GM12864 (cell line): ENCODE results near the gene ELMO3.
A peak's percentile ranks its signal among the peaks of the same experiment; 100 is the strongest.

Experiments used
- DNase-seq: peaks from one replicate; pipeline ENCODE4 v3.0.0-alpha.2; 2011; ENCODE audit warnings: low read depth
- H3K4me3 ChIP-seq: 2 replicates; pipeline ENCODE4 v1.5.1; 2011; ENCODE audit warnings: mild to moderate bottlenecking, low read depth, low read length, control low read depth
- TF ChIP-seq, protein P1 (sequence below): IDR thresholded peaks from 2 replicates; pipeline ENCODE4 v1.5.1; 2011; ENCODE audit warnings: low read depth, mild to moderate bottlenecking, moderate library complexity, low read length, control low read depth, inconsistent platforms; ENCODE audit errors: missing control alignments

The ELMO3 gene

DNA sequence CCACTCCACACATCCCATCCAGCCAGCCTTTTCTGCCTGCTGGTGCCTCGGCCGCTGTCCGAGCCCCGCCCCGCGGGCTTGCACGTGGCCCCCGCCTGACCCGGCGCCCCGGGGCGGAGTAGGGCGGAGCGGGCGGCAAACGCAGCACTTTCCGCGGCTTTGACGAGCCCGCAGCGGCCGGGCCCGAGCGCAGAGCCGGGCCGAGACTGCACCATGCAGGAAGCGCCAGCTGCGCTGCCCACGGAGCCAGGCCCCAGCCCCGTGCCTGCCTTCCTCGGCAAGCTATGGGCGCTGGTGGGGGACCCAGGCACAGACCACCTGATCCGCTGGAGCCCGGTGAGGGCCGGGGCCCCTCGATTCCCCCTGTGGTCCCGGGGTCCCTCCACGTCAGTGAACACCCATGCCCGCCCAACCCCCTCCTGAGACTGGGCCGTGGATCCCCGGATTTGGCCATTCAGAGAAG lies 34.3 kb upstream of the ELMO3 start, which contains the start of gene HSF4:
Gene HSF4 (plus strand): TSS at position 147 of the 463 bp plus-strand sequence. CDS start 67 bp downstream, at position 214.
- TF ChIP-seq, protein P1, sequence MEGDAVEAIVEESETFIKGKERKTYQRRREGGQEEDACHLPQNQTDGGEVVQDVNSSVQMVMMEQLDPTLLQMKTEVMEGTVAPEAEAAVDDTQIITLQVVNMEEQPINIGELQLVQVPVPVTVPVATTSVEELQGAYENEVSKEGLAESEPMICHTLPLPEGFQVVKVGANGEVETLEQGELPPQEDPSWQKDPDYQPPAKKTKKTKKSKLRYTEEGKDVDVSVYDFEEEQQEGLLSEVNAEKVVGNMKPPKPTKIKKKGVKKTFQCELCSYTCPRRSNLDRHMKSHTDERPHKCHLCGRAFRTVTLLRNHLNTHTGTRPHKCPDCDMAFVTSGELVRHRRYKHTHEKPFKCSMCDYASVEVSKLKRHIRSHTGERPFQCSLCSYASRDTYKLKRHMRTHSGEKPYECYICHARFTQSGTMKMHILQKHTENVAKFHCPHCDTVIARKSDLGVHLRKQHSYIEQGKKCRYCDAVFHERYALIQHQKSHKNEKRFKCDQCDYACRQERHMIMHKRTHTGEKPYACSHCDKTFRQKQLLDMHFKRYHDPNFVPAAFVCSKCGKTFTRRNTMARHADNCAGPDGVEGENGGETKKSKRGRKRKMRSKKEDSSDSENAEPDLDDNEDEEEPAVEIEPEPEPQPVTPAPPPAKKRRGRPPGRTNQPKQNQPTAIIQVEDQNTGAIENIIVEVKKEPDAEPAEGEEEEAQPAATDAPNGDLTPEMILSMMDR = no peak
- no peak for DNase-seq
- H3K4me3 ChIP-seq = peak within 1 kb of the TSS; percentile 42

DNA sequence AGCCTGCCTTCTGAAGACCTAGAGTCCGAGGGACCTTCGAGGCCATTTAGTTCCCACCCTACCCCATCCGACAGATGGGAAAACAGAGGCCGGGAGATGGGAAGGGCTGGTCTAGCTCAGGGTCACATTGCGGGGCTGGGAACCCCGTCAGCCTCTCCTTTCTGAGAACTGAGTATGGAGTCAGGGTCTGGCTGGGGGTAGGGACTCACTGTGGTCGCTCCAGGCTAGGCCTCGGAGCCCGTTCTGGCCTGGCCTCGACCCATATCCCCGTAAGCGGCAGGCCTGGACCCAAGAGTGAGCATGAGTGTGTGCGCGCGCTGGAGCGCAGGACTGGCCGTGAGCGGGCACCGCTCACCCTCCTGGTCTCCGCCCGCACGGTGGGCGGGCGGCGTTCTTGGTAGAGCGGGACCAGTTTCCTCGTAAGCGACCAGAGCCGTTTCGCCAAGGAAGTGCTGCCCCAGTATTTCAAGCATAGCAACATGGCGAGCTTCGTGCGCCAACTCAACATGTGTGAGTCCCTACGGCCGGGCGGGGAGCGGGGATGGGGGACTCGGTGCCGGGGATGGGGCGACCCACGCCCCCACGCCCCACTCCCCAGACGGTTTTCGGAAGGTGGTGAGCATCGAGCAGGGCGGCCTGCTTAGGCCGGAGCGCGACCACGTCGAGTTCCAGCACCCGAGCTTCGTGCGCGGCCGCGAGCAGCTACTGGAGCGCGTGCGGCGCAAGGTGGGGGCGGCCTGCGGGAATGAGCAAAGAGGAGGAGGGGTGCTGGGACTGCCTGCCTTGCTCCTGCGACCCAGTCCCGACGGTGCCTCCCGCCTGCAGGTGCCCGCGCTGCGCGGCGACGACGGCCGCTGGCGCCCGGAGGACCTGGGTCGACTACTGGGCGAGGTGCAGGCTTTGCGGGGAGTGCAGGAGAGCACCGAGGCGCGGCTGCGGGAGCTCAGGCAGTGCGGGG lies 33.5 kb upstream of the ELMO3 start:
- H3K4me3 ChIP-seq = no peak overlapping the region

DNA sequence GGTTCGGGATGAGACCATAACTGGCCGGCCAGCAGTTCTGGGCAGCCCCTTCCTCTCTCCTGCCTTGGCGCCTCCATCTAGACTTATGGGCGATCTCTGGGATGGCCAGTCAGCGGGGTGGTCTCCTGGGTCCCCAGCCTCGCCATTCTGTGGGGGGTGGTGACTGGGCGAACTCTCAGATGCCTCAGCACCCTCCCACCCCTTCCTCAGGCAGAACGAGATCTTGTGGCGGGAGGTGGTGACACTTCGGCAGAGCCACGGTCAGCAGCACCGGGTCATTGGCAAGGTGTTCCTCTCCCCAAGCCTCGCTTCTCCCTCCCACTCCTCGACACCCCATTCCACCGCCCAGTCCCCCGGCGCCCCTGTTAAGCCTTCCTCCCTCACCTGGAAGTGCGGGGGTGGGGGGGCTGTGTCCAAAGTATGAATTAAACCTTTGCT lies 32.8 kb upstream of the ELMO3 start:
- no peak overlapping the region for H3K4me3 ChIP-seq
- DNase-seq = no peak
- TF ChIP-seq, protein P1 = no peak

More for the DNA sequence above, 33.5 kb upstream of the ELMO3 start:
- TF ChIP-seq, protein P1 = no peak
- no peak for DNase-seq

DNA sequence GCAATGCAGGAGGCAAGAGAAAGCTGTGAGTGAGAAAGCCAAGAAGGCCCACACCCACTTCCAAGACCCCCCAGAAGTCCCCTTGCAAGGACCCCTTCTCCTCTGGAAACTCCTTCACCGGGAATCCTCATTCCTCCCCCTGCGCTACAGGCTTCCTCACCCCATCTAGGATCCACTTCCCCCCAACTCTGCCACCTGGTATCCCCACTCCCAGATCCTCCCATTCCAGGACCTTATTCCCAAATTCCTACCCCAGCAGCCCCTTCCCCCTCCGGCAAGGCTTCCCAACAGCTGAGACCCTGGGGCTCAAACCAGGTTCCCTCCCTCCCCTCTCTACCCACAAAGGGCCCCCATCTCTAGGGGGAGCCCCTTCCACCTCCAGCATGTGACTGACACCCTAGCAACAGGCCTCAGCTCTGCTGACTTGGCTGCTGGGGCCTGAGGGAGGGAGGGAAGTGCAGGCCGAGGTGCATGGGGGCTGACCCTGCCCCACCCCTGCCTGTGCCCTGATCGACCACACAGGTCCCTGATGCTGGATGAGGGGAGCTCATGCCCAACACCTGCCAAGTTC lies 32.2 kb upstream of the ELMO3 start:
- DNase-seq = no peak
- TF ChIP-seq, protein P1 = no peak
- H3K4me3 ChIP-seq = no peak overlapping the region

DNA sequence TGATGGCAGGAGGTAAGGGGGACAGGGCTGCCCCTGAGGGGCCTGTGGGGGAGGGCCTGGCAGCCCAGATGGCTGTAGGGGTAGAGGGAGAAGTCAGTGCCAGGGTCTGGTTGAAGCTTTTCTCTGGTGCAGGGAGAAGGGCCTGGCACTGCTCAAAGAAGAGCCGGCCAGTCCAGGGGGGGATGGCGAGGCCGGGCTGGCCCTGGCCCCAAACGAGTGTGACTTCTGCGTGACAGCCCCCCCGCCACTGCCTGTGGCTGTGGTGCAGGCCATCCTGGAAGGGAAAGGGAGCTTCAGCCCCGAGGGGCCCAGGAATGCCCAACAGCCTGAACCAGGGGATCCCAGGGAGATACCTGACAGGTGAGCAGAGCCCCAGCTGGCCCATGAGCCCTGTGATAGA lies 31.3 kb upstream of the ELMO3 start:
- DNase-seq = no peak
- H3K4me3 ChIP-seq = no peak overlapping the region
- TF ChIP-seq, protein P1 = no peak

DNA sequence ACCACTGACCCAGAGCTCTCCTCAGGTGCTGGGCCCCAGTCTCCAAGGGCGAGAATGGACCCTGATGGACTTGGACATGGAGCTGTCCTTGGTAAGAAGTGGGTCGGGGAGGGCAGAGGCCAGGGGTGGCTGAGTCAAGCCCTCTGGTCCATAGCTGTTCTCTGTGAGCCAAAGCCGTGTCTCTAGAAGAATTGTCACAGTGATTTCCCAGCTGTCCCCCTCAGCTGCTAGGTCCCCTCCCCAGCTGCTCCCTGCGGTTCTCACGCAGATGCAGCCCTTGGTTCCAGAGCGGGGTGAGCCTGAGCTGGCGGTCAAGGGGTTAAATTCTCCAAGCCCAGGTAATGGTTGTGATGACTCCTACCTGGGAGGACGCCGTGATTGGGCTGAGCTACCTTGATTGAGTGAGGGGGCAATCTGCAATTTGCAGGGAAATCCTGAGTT lies 29.9 kb upstream of the ELMO3 start:
- TF ChIP-seq, protein P1 = no peak
- no peak for DNase-seq
- no peak overlapping the region for H3K4me3 ChIP-seq
